ENCODE measurements around the gene BTBD19. TPM values are rescaled to one million over a fixed set of nuclear protein-coding genes. Genes with fewer than 3 reads are reported as not detected.

Gene BTBD19
- total RNA-seq, 1 donor from 2014 or later = 7.9 TPM

- peaks cover 16% of the 10 kb centered on the region for H3K4me1 ChIP-seq
- no peak for DNase-seq (ENCODE audit: extremely low spot score in 2 of 2)
- no peaks in the 10 kb centered on the region for H3K27me3 ChIP-seq
- no peaks in the 10 kb centered on the region for H3K9me3 ChIP-seq
- intact Hi-C loops (cut with DNase I) = loop anchor here (10.0 kb wide), 1 partner anchor 476 kb away; no protein-coding TSS in a partner anchor
- no peaks in the 10 kb centered on the region for H3K36me3 ChIP-seq
- TF ChIP-seq CTCF (IDR thresholded peaks at IDR 0.05) (no peak), POLR2AphosphoS5 (IDR thresholded peaks at IDR 0.05; ENCODE audit: insufficient read depth in 1 of 2, low read depth in 1 of 2) (no peak), POLR2A (IDR thresholded peaks at IDR 0.05) (no peak)
- no peak overlapping the region for H3K4me3 ChIP-seq
- H3K27ac ChIP-seq = no peak overlapping the region
These were observed 20.6 kb downstream of the BTBD19 start for GRCh38 chr1:44828841-44829440.

GRCh38 chr1:44829506-44830384, 21.4 kb downstream of the BTBD19 start:
- intact Hi-C loops (cut with DNase I) = loop anchor here (10.0 kb wide), 2 partner anchors 175 to 475 kb away; no protein-coding TSS in a partner anchor
- H3K27me3 ChIP-seq = no peaks in the 10 kb centered on the region
- no peak overlapping the region for H3K4me3 ChIP-seq
- TF ChIP-seq POLR2AphosphoS5 (IDR thresholded peaks at IDR 0.05; ENCODE audit: insufficient read depth in 1 of 2, low read depth in 1 of 2) = no peak
- TF ChIP-seq CTCF (IDR thresholded peaks at IDR 0.05) = no peak
- no peak for TF ChIP-seq POLR2A (IDR thresholded peaks at IDR 0.05)
- no peak for DNase-seq (ENCODE audit: extremely low spot score in 2 of 2)
- no peaks in the 10 kb centered on the region for H3K9me3 ChIP-seq
- H3K27ac ChIP-seq = no peak overlapping the region
- peaks cover 16% of the 10 kb centered on the region for H3K4me1 ChIP-seq
- H3K36me3 ChIP-seq = no peaks in the 10 kb centered on the region

GRCh38 chr1:44830900-44831304, 22.6 kb downstream of the BTBD19 start:
- Histone ChIP-seq H3K4me1 (peaks cover 15% of the 10 kb centered on the region), H3K4me3 (no peak overlapping the region), H3K27ac (no peak overlapping the region), H3K9me3 (no peaks in the 10 kb centered on the region), H3K36me3 (no peaks in the 10 kb centered on the region), H3K27me3 (no peaks in the 10 kb centered on the region)
- no peak for DNase-seq (ENCODE audit: extremely low spot score in 2 of 2)
- no peak for TF ChIP-seq POLR2A (IDR thresholded peaks at IDR 0.05)
- no peak for TF ChIP-seq POLR2AphosphoS5 (IDR thresholded peaks at IDR 0.05; ENCODE audit: insufficient read depth in 1 of 2, low read depth in 1 of 2)
- TF ChIP-seq CTCF (IDR thresholded peaks at IDR 0.05) = no peak
- intact Hi-C loops (cut with DNase I) = loop anchor here (10.0 kb wide), 1 partner anchor 174 kb away; no protein-coding TSS in a partner anchor

GRCh38 chr1:44831516-44831915, 23.2 kb downstream of the BTBD19 start:
- DNase-seq (ENCODE audit: extremely low spot score in 2 of 2) = no peak
- Histone ChIP-seq H3K4me1 (peaks cover 9% of the 10 kb centered on the region), H3K27ac (no peak overlapping the region), H3K4me3 (no peak overlapping the region), H3K36me3 (no peaks in the 10 kb centered on the region), H3K9me3 (no peaks in the 10 kb centered on the region), H3K27me3 (no peaks in the 10 kb centered on the region)
- TF ChIP-seq POLR2AphosphoS5 (IDR thresholded peaks at IDR 0.05; ENCODE audit: insufficient read depth in 1 of 2, low read depth in 1 of 2) (no peak), POLR2A (IDR thresholded peaks at IDR 0.05) (no peak), CTCF (IDR thresholded peaks at IDR 0.05) (no peak)
- intact Hi-C loops (cut with DNase I) = loop anchor here (10.0 kb wide), 1 partner anchor 173 kb away; no protein-coding TSS in a partner anchor

Data from vagina (tissue), 2 donors.